ENCODE results near the gene MYLK. TPM values are rescaled to one million over a fixed set of nuclear protein-coding genes. Genes with fewer than 3 reads are reported as not detected.

The MYLK gene
- total RNA-seq, 4 donors from 2014 or later, result 9.7 to 92.8 (median 32.5) TPM

DNA sequence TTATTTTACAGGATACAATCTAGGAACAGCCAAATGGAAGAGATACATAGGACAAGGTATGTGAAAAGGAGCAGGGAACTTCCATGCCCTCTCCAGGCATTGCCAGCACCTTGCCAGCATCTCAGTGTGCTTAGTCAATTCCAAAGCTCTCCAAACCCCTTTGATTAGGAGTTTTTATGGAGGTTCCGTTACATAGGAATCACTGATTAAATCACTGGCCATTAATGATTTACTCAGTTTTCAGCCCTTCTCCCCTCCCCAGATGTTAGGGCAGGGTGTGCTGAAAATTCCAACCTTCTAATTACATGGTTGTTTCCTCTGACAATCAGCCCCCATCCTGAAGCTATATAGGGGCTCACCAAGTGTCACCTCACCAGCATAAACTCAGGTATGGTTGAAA, 11.5 kb downstream of the MYLK start:
- intact Hi-C loops (cut with DNase I; ENCODE audit: low total_unique reads), result no loop called here
- WGBS, 2 donors, result 87 to 97% methylated on average over 1 of the region's 1 CpG
- TF ChIP-seq CTCF (IDR thresholded peaks at IDR 0.05) (no peak), POLR2A (IDR thresholded peaks at IDR 0.05) (no peak)
- no peak overlapping the region for H3K4me3 ChIP-seq (ENCODE audit: low read depth, poor library complexity, severe bottlenecking)
- DNase-seq (ENCODE audit: low spot score in 2 of 2), result no peak

DNA sequence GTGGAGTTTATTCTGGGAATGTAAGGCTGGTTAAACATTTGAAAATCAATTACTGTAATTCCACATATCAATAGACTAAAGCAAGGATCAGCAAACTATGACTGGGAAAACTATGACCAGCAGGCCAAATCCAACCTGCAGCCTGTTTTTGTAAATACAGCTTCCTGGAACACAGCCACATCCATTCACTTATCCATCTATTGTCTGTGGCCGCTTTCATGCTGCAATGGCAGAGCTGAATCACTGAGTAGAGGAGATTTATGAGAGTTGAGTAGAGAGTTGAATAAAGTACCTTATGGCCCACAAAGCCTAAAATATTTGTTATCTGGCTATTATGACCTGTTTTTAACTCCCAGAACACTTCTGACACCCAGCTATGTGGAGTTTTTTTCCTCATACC, 12.2 kb downstream of the MYLK start:
- DNase-seq (ENCODE audit: low spot score in 2 of 2), result no peak
- H3K4me3 ChIP-seq (ENCODE audit: low read depth, poor library complexity, severe bottlenecking), result no peak overlapping the region
- 79% methylated on average over 1 of the region's 1 CpG for WGBS, 2 donors
- intact Hi-C loops (cut with DNase I; ENCODE audit: low total_unique reads), result no loop called here
- TF ChIP-seq CTCF (IDR thresholded peaks at IDR 0.05) (no peak), POLR2A (IDR thresholded peaks at IDR 0.05) (no peak)

DNA sequence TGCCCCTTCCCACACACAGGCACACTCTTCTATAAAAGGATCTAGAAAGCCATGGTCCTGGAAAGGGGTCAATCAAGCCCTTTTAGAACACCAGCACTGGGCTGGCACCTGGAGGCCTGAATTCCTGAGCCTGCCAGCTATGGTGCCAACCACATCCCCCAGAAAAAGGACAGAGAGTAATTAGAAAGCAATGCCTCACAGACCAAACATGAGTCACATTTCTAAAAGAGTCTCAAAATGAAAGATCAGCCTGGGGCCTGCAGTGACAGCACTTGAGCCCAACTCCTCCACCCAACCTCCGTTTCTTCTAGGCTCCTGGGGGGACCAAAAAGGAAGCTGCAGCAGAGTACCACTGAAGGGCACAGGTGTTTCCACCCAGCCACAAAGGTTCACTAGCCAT, 14.1 kb downstream of the MYLK start:
- WGBS, 2 donors, result 73 to 83% methylated on average over 1 of the region's 1 CpG
- DNase-seq (ENCODE audit: low spot score in 2 of 2), result no peak
- no peak overlapping the region for H3K4me3 ChIP-seq (ENCODE audit: low read depth, poor library complexity, severe bottlenecking)
- no peak for TF ChIP-seq POLR2A (IDR thresholded peaks at IDR 0.05)
- no peak for TF ChIP-seq CTCF (IDR thresholded peaks at IDR 0.05)
- intact Hi-C loops (cut with DNase I; ENCODE audit: low total_unique reads), result no loop called here

- WGBS, 2 donors, result 75 to 86% methylated on average over 1 of the region's 1 CpG
- TF ChIP-seq CTCF (IDR thresholded peaks at IDR 0.05) (no peak), POLR2A (IDR thresholded peaks at IDR 0.05) (no peak)
- no peak for DNase-seq (ENCODE audit: low spot score in 2 of 2)
- H3K4me3 ChIP-seq (ENCODE audit: low read depth, poor library complexity, severe bottlenecking), result no peak overlapping the region
- intact Hi-C loops (cut with DNase I; ENCODE audit: low total_unique reads), result no loop called here
These were observed 15.0 kb downstream of the MYLK start for GRCh38 chr3:123869165-123869564.

GRCh38 chr3:123864706-123865105, 19.4 kb downstream of the MYLK start:
- intact Hi-C loops (cut with DNase I; ENCODE audit: low total_unique reads), result no loop called here
- DNase-seq (ENCODE audit: low spot score in 2 of 2), result no peak
- no peak for TF ChIP-seq POLR2A (IDR thresholded peaks at IDR 0.05)
- no peak for TF ChIP-seq CTCF (IDR thresholded peaks at IDR 0.05)
- 92 to 96% methylated on average over 4 of the region's 4 CpGs for WGBS, 2 donors
- no peak overlapping the region for H3K4me3 ChIP-seq (ENCODE audit: low read depth, poor library complexity, severe bottlenecking)

DNA sequence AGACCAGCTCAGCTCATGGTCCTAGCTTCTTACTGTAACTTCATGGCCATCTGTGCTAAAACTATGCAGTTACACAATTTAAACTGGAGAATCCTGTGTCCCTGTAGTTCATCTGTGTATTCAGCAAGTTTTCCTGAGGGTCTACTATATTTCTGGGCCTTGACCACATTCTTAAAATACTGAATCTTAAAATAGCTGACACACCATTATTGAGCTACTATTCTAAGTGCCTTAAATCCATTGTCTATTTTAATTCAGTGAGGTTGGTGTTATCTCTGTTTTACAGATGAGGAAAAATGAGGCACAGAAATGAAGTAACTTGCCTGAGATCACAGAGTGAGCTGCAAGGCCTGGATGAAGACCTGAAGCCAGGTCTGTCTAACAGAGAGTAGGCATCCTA, 22.0 kb downstream of the MYLK start:
- no peak overlapping the region for H3K4me3 ChIP-seq (ENCODE audit: low read depth, poor library complexity, severe bottlenecking)
- TF ChIP-seq CTCF (IDR thresholded peaks at IDR 0.05) (no peak), POLR2A (IDR thresholded peaks at IDR 0.05) (no peak)
- no peak for DNase-seq (ENCODE audit: low spot score in 2 of 2)
- intact Hi-C loops (cut with DNase I; ENCODE audit: low total_unique reads), result no loop called here

All from lower leg skin (tissue), 4 donors.